HCT116 (cell line): ENCODE results near the gene OR5P2. TPM values are rescaled to one million over a fixed set of nuclear protein-coding genes. Genes with fewer than 3 reads are reported as not detected.

ENCODE experiments used
- ATAC-seq: fragments of 200-7000 bp; cut with Tn5 transposase; 2 replicates; pipeline ENCODE4 v1.9.1; 2020; ENCODE audit warnings: mild to moderate bottlenecking, moderate library complexity
- BruUV-seq: library from RNA; stranded (reverse); fragments of 400-500 nt; replicated peaks from 2 replicates; lab custom pipeline; 2021; lab: Mats Ljungman, UMichigan
- CTCF ChIA-PET: fragments of 300-600 bp; sonication (Branson Sonifier 250); formaldehyde crosslinking; loops from one replicate; lab custom pipeline; 2021; ENCODE audit warnings: antibody characterized with exemption; lab: Charles Lee
- POLR2A ChIA-PET: fragments of 300-600, 350-600 bp; sonication (Branson Sonifier 250); formaldehyde crosslinking; loops from one replicate; lab custom pipeline; 2021; ENCODE audit warnings: antibody characterized with exemption; lab: Charles Lee
- RAD21 ChIA-PET, 2 experiments: fragments of 300-600 bp; sonication (Branson Sonifier 250); formaldehyde crosslinking; loops; one replicate each; lab custom pipeline; 2023; ENCODE audit warnings: low total read pairs in 2 of 2; ENCODE audit not compliant: uncharacterized antibody in 2 of 2, unreplicated experiment in 2 of 2, low non-redundant PET in 1 of 2; lab: Charles Lee
- DNase-seq: peaks from one replicate; pipeline ENCODE4 v3.0.0-alpha.2; 2010; ENCODE audit warnings: low read depth, low spot score
- H2AFZ ChIP-seq: fragments of 200-600 bp; shearing (Covaris generic), sonication (generic); 2 replicates; pipeline ENCODE4 v1.6.1; 2017; ENCODE audit warnings: low read depth, mixed run types, mixed read lengths, antibody characterized with exemption, low read length; ENCODE audit not compliant: poor library complexity, severe bottlenecking
- H3K27ac ChIP-seq: 2 replicates; pipeline ENCODE4 v1.5.1; 2012; ENCODE audit warnings: low read depth, low read length
- H3K27me3 ChIP-seq: fragments of 200-600 bp; sonication (generic); 2 replicates; pipeline ENCODE4 v1.6.1; 2016; ENCODE audit warnings: mixed run types, low read length, mixed read lengths; ENCODE audit not compliant: insufficient read depth
- H3K36me3 ChIP-seq, 2 experiments: fragments of 200-500 bp in 1 of 2; fragments of 200-600 bp in 1 of 2; sonication (Bioruptor generic) in 1 of 2; sonication (generic) in 1 of 2; 2 replicates each; pipeline versions ENCODE4 v1.5.1 to v1.6.1; 2014 to 2016; ENCODE audit warnings: low read length in 2 of 2, inconsistent platforms in 1 of 2, mixed read lengths in 1 of 2, mixed run types in 1 of 2; ENCODE audit not compliant: insufficient read depth in 2 of 2, control insufficient read depth in 1 of 2
- H3K4me1 ChIP-seq, 2 experiments: fragments of 200-600 bp in 1 of 2; sonication (generic) in 1 of 2; 2 replicates each; pipeline versions ENCODE4 v1.5.1 to v1.6.1; 2012 to 2017; ENCODE audit warnings: low read length in 2 of 2, inconsistent platforms in 1 of 2, mild to moderate bottlenecking in 1 of 2, mixed read lengths in 1 of 2, mixed run types in 1 of 2, moderate library complexity in 1 of 2; ENCODE audit not compliant: insufficient read depth in 2 of 2, control insufficient read depth in 1 of 2
- H3K4me2 ChIP-seq: fragments of 200-600 bp; sonication (generic); 2 replicates; pipeline ENCODE4 v1.6.1; 2017; ENCODE audit warnings: mixed run types, low read length, mixed read lengths
- H3K4me3 ChIP-seq, 2 experiments: fragments of 200-600 bp in 1 of 2; sonication (generic) in 1 of 2; replicated peaks in 1 of 2; 2 replicates each; pipeline ENCODE4 v1.5.1; 2011 to 2016; ENCODE audit warnings: low read length in 2 of 2, control low read depth in 1 of 2, low read depth in 1 of 2, mild to moderate bottlenecking in 1 of 2, mixed read lengths in 1 of 2, mixed run types in 1 of 2
- H3K79me2 ChIP-seq: fragments of 200-600 bp; sonication (generic); 2 replicates; pipeline ENCODE4 v1.6.1; 2017; ENCODE audit warnings: mild to moderate bottlenecking, mixed run types, low read length, moderate library complexity, mixed read lengths; ENCODE audit not compliant: insufficient read depth
- H3K9ac ChIP-seq: fragments of 200-600 bp; sonication (generic); 2 replicates; pipeline ENCODE4 v1.6.1; 2016; ENCODE audit warnings: low read length, mixed read lengths
- H3K9me2 ChIP-seq: fragments of 200-600 bp; sonication (generic), shearing (Covaris generic); 2 replicates; pipeline ENCODE4 v1.6.1; 2017; ENCODE audit warnings: mixed run types, mild to moderate bottlenecking, moderate library complexity; ENCODE audit not compliant: insufficient read depth
- H3K9me3 ChIP-seq, 2 experiments: fragments of 200-500 bp in 1 of 2; fragments of 200-600 bp in 1 of 2; sonication (Bioruptor generic) in 1 of 2; sonication (generic) in 1 of 2; 2 replicates each; pipeline ENCODE4 v1.6.1; 2014 to 2017; ENCODE audit warnings: low read length in 2 of 2, mixed read lengths in 2 of 2, inconsistent platforms in 1 of 2, low read depth in 1 of 2, mild to moderate bottlenecking in 1 of 2, mixed run types in 1 of 2, moderate library complexity in 1 of 2; ENCODE audit not compliant: control insufficient read depth in 1 of 2, insufficient read depth in 1 of 2
- H4K20me1 ChIP-seq: fragments of 200-600 bp; sonication (generic), shearing (Covaris generic); 2 replicates; pipeline ENCODE4 v1.6.1; 2017; ENCODE audit warnings: mixed run types, mild to moderate bottlenecking, moderate library complexity; ENCODE audit not compliant: insufficient read depth
- CBX3 ChIP-seq: IDR thresholded peaks from 2 replicates; pipeline ENCODE4 v1.6.1; 2012; ENCODE audit warnings: low read depth
- CEBPB ChIP-seq: IDR thresholded peaks from 2 replicates; pipeline ENCODE4 v1.6.1; 2012; ENCODE audit warnings: low read depth
- ELF1 ChIP-seq: IDR thresholded peaks from 2 replicates; pipeline ENCODE4 v1.6.1; 2012; ENCODE audit warnings: low read depth, borderline replicate concordance
- EZH2 ChIP-seq: fragments of 200-600 bp; sonication (generic); IDR thresholded peaks from 2 replicates; pipeline ENCODE4 v1.6.1; 2017; ENCODE audit warnings: antibody characterized with exemption, mixed run types
- EZH2phosphoT487 ChIP-seq: fragments of 200-600 bp; IDR thresholded peaks from 2 replicates; pipeline ENCODE4 v1.6.1; 2018; ENCODE audit warnings: antibody characterized with exemption, borderline replicate concordance
- FOSL1 ChIP-seq: IDR thresholded peaks from 2 replicates; pipeline ENCODE4 v1.6.1; 2012; ENCODE audit warnings: low read depth
- POLR2AphosphoS5 ChIP-seq: IDR thresholded peaks from 2 replicates; pipeline ENCODE4 v1.6.1; 2011; ENCODE audit warnings: mild to moderate bottlenecking, low read depth, low read length, moderate library complexity
- RAD21 ChIP-seq: IDR thresholded peaks from 2 replicates; pipeline ENCODE4 v1.6.1; 2012; ENCODE audit warnings: low read depth, mild to moderate bottlenecking
- SIN3A ChIP-seq: IDR thresholded peaks from 2 replicates; pipeline ENCODE4 v1.6.1; 2012; ENCODE audit warnings: low read depth
- SRF ChIP-seq: IDR thresholded peaks from 2 replicates; pipeline ENCODE4 v1.6.1; 2012; ENCODE audit warnings: low read depth
- TCF7L2 ChIP-seq: IDR thresholded peaks from 2 replicates; pipeline ENCODE4 v1.7.0; 2011; ENCODE audit warnings: borderline replicate concordance, inconsistent platforms; ENCODE audit not compliant: insufficient read depth, insufficient read length; ENCODE audit errors: extremely low read depth
- YY1 ChIP-seq: IDR thresholded peaks from 2 replicates; pipeline ENCODE4 v1.6.1; 2011; ENCODE audit warnings: low read length, low read depth, moderate library complexity, mild to moderate bottlenecking; ENCODE audit not compliant: insufficient replicate concordance; ENCODE audit errors: extremely low read depth
- ZNF274 ChIP-seq: fragments of 200-500 bp; sonication (Bioruptor generic); IDR thresholded peaks from 2 replicates; pipeline ENCODE4 v1.6.1; 2014; ENCODE audit warnings: mild to moderate bottlenecking, low read depth, low read length, inconsistent platforms
- intact Hi-C: fragments of 100-400 bp; cut with micrococcal nuclease; formaldehyde crosslinking; loops from 2 replicates; pipeline ENCODE4 v1.10.0; 2022
- total RNA-seq: library from RNA; stranded (reverse); gene quantifications from one replicate; pipeline ENCODE4 v1.2.1, GENCODE V29; 2021; ENCODE audit not compliant: unreplicated experiment
- TF ChIP-seq, protein P1 (sequence below), 3 experiments: fragments of 200-600 bp in 1 of 3; sonication (generic) in 1 of 3; IDR thresholded peaks in 2 of 3; conservative IDR thresholded peaks in 1 of 3; 2 replicates each; pipeline ENCODE4 v1.5.1; 2012 to 2017; ENCODE audit warnings: low read depth in 2 of 3, low read length in 2 of 3, antibody characterized with exemption in 1 of 3, borderline replicate concordance in 1 of 3, control low read depth in 1 of 3, mild to moderate bottlenecking in 1 of 3, mixed read lengths in 1 of 3, mixed run types in 1 of 3, moderate library complexity in 1 of 3; ENCODE audit not compliant: insufficient read depth in 1 of 3
- TF ChIP-seq, protein P2 (sequence below): IDR thresholded peaks from 2 replicates; pipeline ENCODE4 v1.6.1; 2011; ENCODE audit warnings: mild to moderate bottlenecking, low read length, moderate library complexity; ENCODE audit not compliant: insufficient replicate concordance; ENCODE audit errors: extremely low read depth
- TF ChIP-seq, protein P3 (sequence below): IDR thresholded peaks from 2 replicates; pipeline ENCODE4 v1.6.1; 2012; ENCODE audit warnings: low read depth

OR5P2 gene
- total RNA-seq, 1 experiment from 2014 or later = not detected

DNA sequence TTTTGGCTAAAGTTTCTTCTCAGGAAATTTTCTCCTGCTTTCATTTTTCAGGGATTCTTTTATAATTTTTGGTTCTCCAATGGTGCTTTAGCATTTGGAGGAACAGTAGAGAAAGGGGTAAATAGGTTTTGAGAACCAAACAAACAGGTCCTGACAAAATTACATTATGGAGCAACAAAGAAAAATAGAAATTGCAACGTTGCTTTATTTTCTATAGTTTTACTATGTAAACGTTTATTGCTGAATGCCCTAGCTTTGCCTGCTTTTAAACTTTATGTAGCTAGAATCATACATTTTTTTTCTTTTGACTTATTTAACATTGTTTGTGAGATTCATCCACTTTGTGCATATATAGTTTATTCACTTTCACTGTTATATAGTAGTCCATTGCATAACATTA lies 43.8 kb upstream of the OR5P2 start:
- RAD21 ChIA-PET = no interaction called here
- Histone ChIP-seq H3K36me3 (no peaks in the 10 kb centered on the region), H2AFZ (no peak overlapping the region), H3K9me2 (no peaks in the 10 kb centered on the region; the same call in 1 of the 2 replicates), H4K20me1 (no peaks in the 10 kb centered on the region), H3K79me2 (no peaks in the 10 kb centered on the region), H3K4me1 (no peaks in the 10 kb centered on the region), H3K4me3 (no peak overlapping the region), H3K27me3 (peaks cover 30% of the 10 kb centered on the region), H3K27ac (no peak overlapping the region)
- BruUV-seq = no TSS peak
- CTCF ChIA-PET = no interaction called here
- intact Hi-C loops = no loop called here
- DNase-seq (no peak), ATAC-seq (no peak)
- TF ChIP-seq, protein P1, sequence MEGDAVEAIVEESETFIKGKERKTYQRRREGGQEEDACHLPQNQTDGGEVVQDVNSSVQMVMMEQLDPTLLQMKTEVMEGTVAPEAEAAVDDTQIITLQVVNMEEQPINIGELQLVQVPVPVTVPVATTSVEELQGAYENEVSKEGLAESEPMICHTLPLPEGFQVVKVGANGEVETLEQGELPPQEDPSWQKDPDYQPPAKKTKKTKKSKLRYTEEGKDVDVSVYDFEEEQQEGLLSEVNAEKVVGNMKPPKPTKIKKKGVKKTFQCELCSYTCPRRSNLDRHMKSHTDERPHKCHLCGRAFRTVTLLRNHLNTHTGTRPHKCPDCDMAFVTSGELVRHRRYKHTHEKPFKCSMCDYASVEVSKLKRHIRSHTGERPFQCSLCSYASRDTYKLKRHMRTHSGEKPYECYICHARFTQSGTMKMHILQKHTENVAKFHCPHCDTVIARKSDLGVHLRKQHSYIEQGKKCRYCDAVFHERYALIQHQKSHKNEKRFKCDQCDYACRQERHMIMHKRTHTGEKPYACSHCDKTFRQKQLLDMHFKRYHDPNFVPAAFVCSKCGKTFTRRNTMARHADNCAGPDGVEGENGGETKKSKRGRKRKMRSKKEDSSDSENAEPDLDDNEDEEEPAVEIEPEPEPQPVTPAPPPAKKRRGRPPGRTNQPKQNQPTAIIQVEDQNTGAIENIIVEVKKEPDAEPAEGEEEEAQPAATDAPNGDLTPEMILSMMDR (IDR thresholded peaks at IDR 0.05 in 2 of 3, conservative IDR thresholded peaks at IDR 0.05 in 1 of 3; ENCODE audit: borderline replicate concordance in 1 of 3, insufficient read depth in 1 of 3, low read depth in 2 of 3, low read length in 2 of 3) = no peak
- TF ChIP-seq POLR2AphosphoS5 (no peak), EZH2phosphoT487 (no peak), EZH2 (no peak), ELF1 (no peak), FOSL1 (no peak), YY1 (no peak), CEBPB (no peak), ZNF274 (no peak), RAD21 (no peak), SRF (no peak), SIN3A (no peak), TCF7L2 (no peak), CBX3 (no peak)
- TF ChIP-seq, protein P2, sequence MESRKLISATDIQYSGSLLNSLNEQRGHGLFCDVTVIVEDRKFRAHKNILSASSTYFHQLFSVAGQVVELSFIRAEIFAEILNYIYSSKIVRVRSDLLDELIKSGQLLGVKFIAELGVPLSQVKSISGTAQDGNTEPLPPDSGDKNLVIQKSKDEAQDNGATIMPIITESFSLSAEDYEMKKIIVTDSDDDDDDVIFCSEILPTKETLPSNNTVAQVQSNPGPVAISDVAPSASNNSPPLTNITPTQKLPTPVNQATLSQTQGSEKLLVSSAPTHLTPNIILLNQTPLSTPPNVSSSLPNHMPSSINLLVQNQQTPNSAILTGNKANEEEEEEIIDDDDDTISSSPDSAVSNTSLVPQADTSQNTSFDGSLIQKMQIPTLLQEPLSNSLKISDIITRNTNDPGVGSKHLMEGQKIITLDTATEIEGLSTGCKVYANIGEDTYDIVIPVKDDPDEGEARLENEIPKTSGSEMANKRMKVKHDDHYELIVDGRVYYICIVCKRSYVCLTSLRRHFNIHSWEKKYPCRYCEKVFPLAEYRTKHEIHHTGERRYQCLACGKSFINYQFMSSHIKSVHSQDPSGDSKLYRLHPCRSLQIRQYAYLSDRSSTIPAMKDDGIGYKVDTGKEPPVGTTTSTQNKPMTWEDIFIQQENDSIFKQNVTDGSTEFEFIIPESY = no peak
- TF ChIP-seq, protein P3, sequence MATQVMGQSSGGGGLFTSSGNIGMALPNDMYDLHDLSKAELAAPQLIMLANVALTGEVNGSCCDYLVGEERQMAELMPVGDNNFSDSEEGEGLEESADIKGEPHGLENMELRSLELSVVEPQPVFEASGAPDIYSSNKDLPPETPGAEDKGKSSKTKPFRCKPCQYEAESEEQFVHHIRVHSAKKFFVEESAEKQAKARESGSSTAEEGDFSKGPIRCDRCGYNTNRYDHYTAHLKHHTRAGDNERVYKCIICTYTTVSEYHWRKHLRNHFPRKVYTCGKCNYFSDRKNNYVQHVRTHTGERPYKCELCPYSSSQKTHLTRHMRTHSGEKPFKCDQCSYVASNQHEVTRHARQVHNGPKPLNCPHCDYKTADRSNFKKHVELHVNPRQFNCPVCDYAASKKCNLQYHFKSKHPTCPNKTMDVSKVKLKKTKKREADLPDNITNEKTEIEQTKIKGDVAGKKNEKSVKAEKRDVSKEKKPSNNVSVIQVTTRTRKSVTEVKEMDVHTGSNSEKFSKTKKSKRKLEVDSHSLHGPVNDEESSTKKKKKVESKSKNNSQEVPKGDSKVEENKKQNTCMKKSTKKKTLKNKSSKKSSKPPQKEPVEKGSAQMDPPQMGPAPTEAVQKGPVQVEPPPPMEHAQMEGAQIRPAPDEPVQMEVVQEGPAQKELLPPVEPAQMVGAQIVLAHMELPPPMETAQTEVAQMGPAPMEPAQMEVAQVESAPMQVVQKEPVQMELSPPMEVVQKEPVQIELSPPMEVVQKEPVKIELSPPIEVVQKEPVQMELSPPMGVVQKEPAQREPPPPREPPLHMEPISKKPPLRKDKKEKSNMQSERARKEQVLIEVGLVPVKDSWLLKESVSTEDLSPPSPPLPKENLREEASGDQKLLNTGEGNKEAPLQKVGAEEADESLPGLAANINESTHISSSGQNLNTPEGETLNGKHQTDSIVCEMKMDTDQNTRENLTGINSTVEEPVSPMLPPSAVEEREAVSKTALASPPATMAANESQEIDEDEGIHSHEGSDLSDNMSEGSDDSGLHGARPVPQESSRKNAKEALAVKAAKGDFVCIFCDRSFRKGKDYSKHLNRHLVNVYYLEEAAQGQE = no peak
- TF ChIP-seq, all 23 proteins: peak for 0
- POLR2A ChIA-PET = no interaction called here
- Histone ChIP-seq H3K9me3 (no peaks in the 10 kb centered on the region), H3K4me2 (no peak overlapping the region), H3K9ac (no peak overlapping the region)
